ENCODE results near the gene TBC1D1.

The TBC1D1 gene

GRCh38 chr4:37934609-37935008, 43.7 kb downstream of the TBC1D1 start:
- TF ChIP-seq CTCF (IDR thresholded peaks at IDR 0.05; ENCODE audit: borderline replicate concordance, insufficient read depth, low read depth, low read length) = no peak

GRCh38 chr4:37935026-37935425, 44.1 kb downstream of the TBC1D1 start:
- H3K4me3 ChIP-seq (ENCODE audit: low read depth, low read length) = no peak overlapping the region
- no peak for TF ChIP-seq CTCF (IDR thresholded peaks at IDR 0.05; ENCODE audit: borderline replicate concordance, insufficient read depth, low read depth, low read length)

More at GRCh38 chr4:37934609-37935008, 43.7 kb downstream of the TBC1D1 start:
- H3K4me3 ChIP-seq (ENCODE audit: low read depth, low read length) = no peak overlapping the region

- no peak overlapping the region for H3K4me3 ChIP-seq (ENCODE audit: low read depth, low read length)
- no peak for TF ChIP-seq CTCF (IDR thresholded peaks at IDR 0.05; ENCODE audit: borderline replicate concordance, insufficient read depth, low read depth, low read length)
Measured at GRCh38 chr4:37936889-37937498, 46.1 kb downstream of the TBC1D1 start.

GRCh38 chr4:37938208-37938607, 47.3 kb downstream of the TBC1D1 start:
- no peak for TF ChIP-seq CTCF (IDR thresholded peaks at IDR 0.05; ENCODE audit: borderline replicate concordance, insufficient read depth, low read depth, low read length)
- no peak overlapping the region for H3K4me3 ChIP-seq (ENCODE audit: low read depth, low read length)

- no peak for TF ChIP-seq CTCF (IDR thresholded peaks at IDR 0.05; ENCODE audit: borderline replicate concordance, insufficient read depth, low read depth, low read length)
- H3K4me3 ChIP-seq (ENCODE audit: low read depth, low read length) = no peak overlapping the region
Measured at GRCh38 chr4:37946503-37947179, 55.8 kb downstream of the TBC1D1 start.

DNA sequence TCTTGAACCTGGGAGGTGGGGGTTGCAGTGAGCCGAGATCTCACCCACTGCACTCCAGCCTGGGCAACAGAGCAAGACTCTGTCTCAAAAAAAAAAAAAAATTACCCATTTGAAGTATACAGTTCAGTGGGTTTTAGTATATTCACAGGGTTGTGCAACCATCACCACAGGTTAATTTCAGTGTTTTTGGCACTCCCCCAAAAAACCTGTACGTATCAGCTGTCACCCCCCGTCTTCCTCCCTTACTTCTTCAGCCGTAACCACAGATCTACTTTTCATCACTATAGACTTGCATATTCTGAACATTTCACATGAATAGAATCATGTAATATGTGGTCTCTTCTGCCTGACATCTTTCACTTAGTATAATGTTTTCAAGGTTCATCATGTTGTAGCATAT, 57.7 kb downstream of the TBC1D1 start:
- TF ChIP-seq CTCF (IDR thresholded peaks at IDR 0.05; ENCODE audit: borderline replicate concordance, insufficient read depth, low read depth, low read length) = no peak
- no peak overlapping the region for H3K4me3 ChIP-seq (ENCODE audit: low read depth, low read length)

Data from GM12875 (cell line).